ENCODE data around the gene POC1B. TPM values are rescaled to one million over a fixed set of nuclear protein-coding genes. Genes with fewer than 3 reads are reported as not detected.

Gene POC1B
- total RNA-seq, 4 donors from 2014 or later = 19.6 to 22.4 (median 20.0) TPM

GRCh38 chr12:89470741-89471509 lies 54.9 kb downstream of the POC1B start:
- Histone ChIP-seq H3K27me3 (no peaks in the 10 kb centered on the region), H3K9me3 (no peaks in the 10 kb centered on the region), H3K4me1 (peaks cover 0 to under 1% (median 0%) of the 10 kb centered on the region in 4 donors), H3K36me3 (no peaks in the 10 kb centered on the region), H3K4me3 (no peak overlapping the region), H3K27ac (replicated peaks in 1 of 4) (no peak overlapping the region)
- peak; percentile 51 to 67 (median 63) for TF ChIP-seq CTCF (IDR thresholded peaks at IDR 0.05)
- no peak for TF ChIP-seq POLR2A (IDR thresholded peaks at IDR 0.05; ENCODE audit: low read depth)
- no peak for DNase-seq (ENCODE audit: extremely low spot score)
- intact Hi-C loops (cut with DNase I) = no loop called here
- 61% methylated on average over 3 of the region's 3 CpGs for WGBS

DNA sequence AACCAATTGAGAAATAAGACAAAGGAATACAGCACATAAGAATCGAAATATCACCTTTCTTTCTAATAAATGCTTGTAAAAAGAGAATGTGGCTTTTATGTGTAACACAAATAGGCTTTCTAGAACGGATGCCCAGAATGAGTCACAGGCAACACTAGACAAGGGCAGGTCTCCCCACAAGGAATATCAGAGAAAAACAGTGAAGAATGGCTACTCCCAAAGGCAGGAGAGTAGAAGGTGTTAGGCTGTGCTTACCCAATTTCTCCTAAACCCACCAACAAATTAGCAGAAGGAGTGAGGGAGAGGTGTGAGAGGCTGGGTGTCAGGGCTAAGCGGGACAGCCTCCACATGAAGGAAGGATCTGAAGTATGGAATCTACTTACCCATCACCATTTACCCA lies 56.5 kb downstream of the POC1B start:
- intact Hi-C loops (cut with DNase I) = loop anchor here (10.0 kb wide), 1 partner anchor 225 kb away; no protein-coding TSS in a partner anchor

DNA sequence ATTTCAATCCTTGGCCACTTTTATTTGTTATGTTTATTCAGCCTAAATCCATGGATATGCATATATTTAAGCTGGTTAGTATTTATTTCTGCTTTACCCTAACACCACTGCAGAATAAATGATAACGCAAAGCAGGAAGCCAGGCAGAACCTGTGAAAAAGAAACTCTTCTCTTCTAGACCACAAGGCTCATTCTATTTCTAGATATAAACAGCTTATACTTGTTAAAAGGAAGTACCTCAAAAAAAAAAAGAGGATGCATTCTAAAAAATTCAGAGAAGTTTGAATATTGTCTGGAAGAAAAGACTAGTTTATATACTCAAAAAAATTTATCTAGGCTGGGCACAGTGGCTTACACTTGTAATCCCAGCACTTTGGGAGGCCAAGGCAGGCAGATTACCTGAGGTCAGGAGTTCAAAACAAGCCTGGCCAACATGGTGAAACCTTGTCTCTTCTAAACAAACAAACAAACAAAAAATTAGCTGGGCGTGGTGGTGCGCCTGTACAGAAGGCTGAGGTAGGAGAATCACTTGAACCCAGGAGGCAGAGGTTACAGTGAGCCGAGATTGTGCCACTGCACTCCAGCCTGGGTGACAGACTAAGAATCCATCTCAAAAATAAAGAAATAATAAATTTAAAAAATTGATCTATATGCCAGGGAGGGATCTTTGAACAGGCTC lies 57.1 kb downstream of the POC1B start:
- DNase-seq (ENCODE audit: extremely low spot score) = no peak
- Histone ChIP-seq H3K36me3 (no peaks in the 10 kb centered on the region), H3K4me1 (peaks cover 0 to 4% (median 0%) of the 10 kb centered on the region in 4 donors), H3K9me3 (no peaks in the 10 kb centered on the region), H3K4me3 (no peak overlapping the region), H3K27me3 (no peaks in the 10 kb centered on the region), H3K27ac (replicated peaks in 1 of 4) (no peak overlapping the region)
- intact Hi-C loops (cut with DNase I) = loop anchor here (10.0 kb wide), 1 partner anchor 224 kb away; no protein-coding TSS in a partner anchor
- WGBS = 73% methylated on average over 4 of the region's 4 CpGs
- TF ChIP-seq CTCF (IDR thresholded peaks at IDR 0.05) (no peak), POLR2AphosphoS5 (IDR thresholded peaks at IDR 0.05) (no peak), POLR2A (IDR thresholded peaks at IDR 0.05; ENCODE audit: low read depth) (no peak), EP300 (IDR thresholded peaks at IDR 0.05) (no peak)

More for the DNA sequence above, 56.5 kb downstream of the POC1B start:
- no peak for TF ChIP-seq EP300 (IDR thresholded peaks at IDR 0.05)
- no peak for TF ChIP-seq CTCF (IDR thresholded peaks at IDR 0.05)
- TF ChIP-seq POLR2A (IDR thresholded peaks at IDR 0.05; ENCODE audit: low read depth) = no peak
- TF ChIP-seq POLR2AphosphoS5 (IDR thresholded peaks at IDR 0.05) = no peak
- Histone ChIP-seq H3K4me1 (peaks cover 0 to 4% (median 0%) of the 10 kb centered on the region in 4 donors), H3K36me3 (no peaks in the 10 kb centered on the region), H3K4me3 (no peak overlapping the region), H3K9me3 (no peaks in the 10 kb centered on the region), H3K27me3 (no peaks in the 10 kb centered on the region), H3K27ac (replicated peaks in 1 of 4) (no peak overlapping the region)
- no peak for DNase-seq (ENCODE audit: extremely low spot score)
- 76% methylated on average over 3 of the region's 3 CpGs for WGBS

- TF ChIP-seq POLR2AphosphoS5 (IDR thresholded peaks at IDR 0.05) (no peak), CTCF (IDR thresholded peaks at IDR 0.05) (no peak)
- WGBS = 81% methylated on average over 1 of the region's 1 CpG
Measured at GRCh38 chr12:89468017-89468416, 57.8 kb downstream of the POC1B start.

More at GRCh38 chr12:89468017-89468416, 57.8 kb downstream of the POC1B start:
- Histone ChIP-seq H3K27me3 (no peaks in the 10 kb centered on the region), H3K36me3 (no peaks in the 10 kb centered on the region), H3K9me3 (no peaks in the 10 kb centered on the region), H3K27ac (replicated peaks in 1 of 4) (no peak overlapping the region), H3K4me1 (peaks cover 0 to 4% (median 0%) of the 10 kb centered on the region in 4 donors), H3K4me3 (no peak overlapping the region)
- no peak for DNase-seq (ENCODE audit: extremely low spot score)
- intact Hi-C loops (cut with DNase I) = loop anchor here (10.0 kb wide), 1 partner anchor 223 kb away; no protein-coding TSS in a partner anchor

Measured in esophagus muscularis mucosa (tissue), 4 donors.